Breast epithelium (tissue), 4 donors: ENCODE measurements around the gene POPDC2. TPM values are rescaled to one million over a fixed set of nuclear protein-coding genes. Genes with fewer than 3 reads are reported as not detected.
A peak's percentile ranks its signal among the peaks of the same experiment; 100 is the strongest.

Experiments
- DNase-seq, 2 donors: peaks; one replicate each; pipeline ENCODE4 v3.0.0-alpha.2; 2019; ENCODE audit warnings: low spot score in 2 of 2
- H3K27ac ChIP-seq, 2 donors: fragments of 200-600 bp; sonication (generic) in 1 of 2; one replicate each; pipeline ENCODE4 v1.5.1; 2016 to 2019; ENCODE audit warnings: mild to moderate bottlenecking in 1 of 2
- H3K27me3 ChIP-seq, 2 donors: fragments of 200-600 bp; sonication (generic) in 1 of 2; one replicate each; pipeline versions ENCODE4 v1.5.1 to v1.6.0; 2017 to 2019; ENCODE audit warnings: control low read depth in 1 of 2, mild to moderate bottlenecking in 1 of 2
- H3K36me3 ChIP-seq: fragments of 200-600 bp; one replicate; pipeline ENCODE4 v1.5.1; 2019
- H3K4me1 ChIP-seq, 2 donors: fragments of 200-600 bp; sonication (generic); one replicate each; pipeline ENCODE4 v1.5.1; 2016 to 2019; ENCODE audit warnings: control low read depth in 1 of 2
- H3K4me3 ChIP-seq, 3 donors: fragments of 200-600 bp; sonication (generic); 1 replicate in 2 of 3; 2 replicates in 1 of 3; pipeline ENCODE4 v1.5.1; 2016 to 2019; ENCODE audit warnings: mild to moderate bottlenecking in 3 of 3, moderate library complexity in 2 of 3
- H3K9me3 ChIP-seq, 2 donors: fragments of 200-600 bp; sonication (generic) in 1 of 2; one replicate each; pipeline ENCODE4 v1.5.1; 2016 to 2019; ENCODE audit warnings: control low read depth in 1 of 2
- POLR2A ChIP-seq: fragments of 450-650 bp; IDR thresholded peaks from one replicate; pipeline ENCODE4 v1.6.1; 2016; ENCODE audit warnings: antibody characterized with exemption, mild to moderate bottlenecking, moderate library complexity
- POLR2AphosphoS5 ChIP-seq, 3 donors: sonication (generic); formaldehyde crosslinking; IDR thresholded peaks; one replicate each; pipeline ENCODE4 v1.6.1; 2017; ENCODE audit warnings: antibody characterized with exemption in 3 of 3
- intact Hi-C: fragments of 100-400 bp; cut with DNase I; formaldehyde crosslinking; loops from one replicate; pipeline ENCODE4 v1.15.1; 2023; ENCODE audit warnings: low total_unique reads
- total RNA-seq, 3 donors: library from RNA; depleted of rRNA; stranded (reverse); fragments of >200 nt; gene quantifications; one replicate each; pipeline ENCODE4 v1.1.0, GENCODE V29; 2016
- TF ChIP-seq, protein P1 (sequence below), 3 donors: fragments of 450-650 bp; IDR thresholded peaks; one replicate each; pipeline ENCODE4 v1.5.1; 2016 to 2017; ENCODE audit warnings: antibody characterized with exemption in 3 of 3, mild to moderate bottlenecking in 3 of 3, moderate library complexity in 3 of 3

The POPDC2 gene
- total RNA-seq, 3 donors from 2014 or later = 1.1 to 7.9 (median 6.9) TPM

DNA sequence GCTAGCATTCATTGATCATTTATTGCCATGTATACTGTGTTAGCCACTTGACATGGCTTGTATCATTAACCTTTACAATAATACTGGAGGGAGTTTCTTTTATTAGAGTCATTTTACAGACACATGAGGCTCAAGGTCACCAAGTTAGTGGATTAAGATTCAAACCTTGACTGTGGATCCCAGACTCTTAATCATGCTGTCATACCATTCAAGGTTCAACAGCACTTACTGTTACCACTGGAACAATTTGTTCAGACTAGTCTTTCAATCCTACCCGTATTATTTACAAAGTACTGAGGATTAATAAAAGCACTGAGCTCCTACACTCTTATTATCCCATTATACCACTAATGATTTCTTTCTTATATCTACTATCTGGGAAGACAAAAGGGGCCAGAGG lies 15.6 kb upstream of the POPDC2 start:
- no peaks in the 10 kb centered on the region for H3K27me3 ChIP-seq
- peak overlapping the region; percentile 61 to 83 (median 83) for H3K4me3 ChIP-seq
- DNase-seq = no peak
- no peaks in the 10 kb centered on the region for H3K36me3 ChIP-seq
- TF ChIP-seq, protein P1, sequence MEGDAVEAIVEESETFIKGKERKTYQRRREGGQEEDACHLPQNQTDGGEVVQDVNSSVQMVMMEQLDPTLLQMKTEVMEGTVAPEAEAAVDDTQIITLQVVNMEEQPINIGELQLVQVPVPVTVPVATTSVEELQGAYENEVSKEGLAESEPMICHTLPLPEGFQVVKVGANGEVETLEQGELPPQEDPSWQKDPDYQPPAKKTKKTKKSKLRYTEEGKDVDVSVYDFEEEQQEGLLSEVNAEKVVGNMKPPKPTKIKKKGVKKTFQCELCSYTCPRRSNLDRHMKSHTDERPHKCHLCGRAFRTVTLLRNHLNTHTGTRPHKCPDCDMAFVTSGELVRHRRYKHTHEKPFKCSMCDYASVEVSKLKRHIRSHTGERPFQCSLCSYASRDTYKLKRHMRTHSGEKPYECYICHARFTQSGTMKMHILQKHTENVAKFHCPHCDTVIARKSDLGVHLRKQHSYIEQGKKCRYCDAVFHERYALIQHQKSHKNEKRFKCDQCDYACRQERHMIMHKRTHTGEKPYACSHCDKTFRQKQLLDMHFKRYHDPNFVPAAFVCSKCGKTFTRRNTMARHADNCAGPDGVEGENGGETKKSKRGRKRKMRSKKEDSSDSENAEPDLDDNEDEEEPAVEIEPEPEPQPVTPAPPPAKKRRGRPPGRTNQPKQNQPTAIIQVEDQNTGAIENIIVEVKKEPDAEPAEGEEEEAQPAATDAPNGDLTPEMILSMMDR (IDR thresholded peaks at IDR 0.05) = no peak
- TF ChIP-seq POLR2A = no peak
- intact Hi-C loops = no loop called here
- peaks cover 0 to 10% of the 10 kb centered on the region in 2 donors for H3K4me1 ChIP-seq
- no peaks in the 10 kb centered on the region for H3K9me3 ChIP-seq
- peak overlapping the region; percentile 90 to 95 for H3K27ac ChIP-seq

DNA sequence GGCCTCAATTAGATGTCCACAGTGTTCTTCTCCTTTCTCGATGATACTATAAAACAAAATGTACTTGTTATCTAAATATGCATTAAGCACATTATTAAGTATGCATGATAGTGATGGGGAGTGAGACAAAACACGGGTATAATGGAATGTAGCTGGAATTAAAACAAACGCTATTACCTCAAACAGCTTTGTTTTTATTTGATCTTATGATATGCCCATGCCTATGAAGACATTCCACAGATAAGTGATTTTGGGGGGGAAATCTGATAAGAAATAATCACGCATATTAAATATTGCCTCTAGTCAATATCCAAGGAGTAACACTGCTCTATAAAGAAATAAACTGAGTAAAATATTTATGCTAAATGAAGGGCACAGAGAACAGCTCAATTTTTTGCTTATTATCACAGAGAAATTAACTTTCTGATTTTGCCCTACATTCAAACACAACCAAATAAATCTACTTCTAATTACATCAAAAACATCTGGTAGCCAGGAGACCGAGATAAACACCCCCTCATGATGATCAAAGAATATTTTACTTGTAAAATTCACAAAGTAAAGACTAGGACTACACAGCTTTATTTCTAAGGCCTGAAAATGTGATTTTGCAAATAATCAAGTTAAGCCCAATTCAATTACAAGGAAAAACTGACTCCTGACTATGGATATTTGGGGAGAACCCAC lies 14.9 kb upstream of the POPDC2 start:
- no peak for DNase-seq
- Histone ChIP-seq H3K9me3 (no peaks in the 10 kb centered on the region), H3K27ac (peak overlapping the region in 1 of 2 donors; percentile 95), H3K4me1 (peaks cover 0 to 10% of the 10 kb centered on the region in 2 donors), H3K36me3 (no peaks in the 10 kb centered on the region), H3K27me3 (no peaks in the 10 kb centered on the region), H3K4me3 (peak overlapping the region in 1 of 3 donors; percentile 83)
- TF ChIP-seq, protein P1 (IDR thresholded peaks at IDR 0.05) = no peak
- no peak for TF ChIP-seq POLR2AphosphoS5 (IDR thresholded peaks at IDR 0.05)
- TF ChIP-seq POLR2A = no peak
- intact Hi-C loops = no loop called here

DNA sequence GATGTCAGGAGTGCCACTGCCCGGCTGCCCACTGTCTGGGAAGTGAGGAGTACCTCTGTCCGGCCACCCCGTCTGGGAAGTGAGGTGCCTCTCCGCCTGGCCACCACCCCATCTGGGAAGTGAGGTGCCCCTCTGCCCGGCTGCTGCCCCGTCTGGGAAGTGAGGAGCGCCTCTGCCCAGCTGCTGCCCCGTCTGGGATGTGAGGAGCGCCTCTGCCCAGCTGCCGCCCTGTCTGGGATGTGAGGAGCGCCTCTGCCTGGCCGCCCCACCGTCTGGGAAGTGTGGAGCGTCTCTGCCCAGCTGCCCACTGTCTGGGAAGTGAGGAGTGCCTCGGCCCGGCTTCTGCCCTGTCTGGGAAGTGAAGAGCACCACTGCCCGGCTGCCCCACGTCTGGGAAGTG lies 13.5 kb upstream of the POPDC2 start:
- intact Hi-C loops = no loop called here
- H3K36me3 ChIP-seq = no peaks in the 10 kb centered on the region
- TF ChIP-seq, protein P1 (IDR thresholded peaks at IDR 0.05) = no peak
- TF ChIP-seq POLR2AphosphoS5 (IDR thresholded peaks at IDR 0.05) (no peak), POLR2A (no peak)
- no peak for DNase-seq
- H3K4me3 ChIP-seq = no peak overlapping the region
- H3K4me1 ChIP-seq = peaks cover 0 to 10% of the 10 kb centered on the region in 2 donors
- no peak overlapping the region for H3K27ac ChIP-seq
- H3K9me3 ChIP-seq = no peaks in the 10 kb centered on the region
- no peaks in the 10 kb centered on the region for H3K27me3 ChIP-seq

DNA sequence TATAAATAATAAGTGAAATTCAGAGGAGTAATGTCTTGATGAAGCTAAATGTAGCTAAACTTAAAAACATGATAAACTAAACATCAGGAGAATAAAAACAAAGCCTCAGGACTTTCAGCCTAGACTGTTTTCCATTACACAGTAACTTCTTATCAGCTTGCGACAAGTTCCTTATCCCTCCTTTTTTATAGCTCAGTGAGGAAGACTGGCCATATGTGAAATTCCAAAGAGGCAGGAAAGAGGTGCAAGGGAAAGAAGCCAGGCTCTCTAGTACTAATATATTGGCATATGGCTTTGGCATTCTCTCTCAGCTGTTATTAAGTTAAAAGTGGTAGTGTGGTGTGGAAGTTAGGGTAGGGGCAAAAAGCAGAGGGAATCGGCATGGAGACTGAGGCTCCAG lies 12.4 kb upstream of the POPDC2 start:
- H3K4me3 ChIP-seq = no peak overlapping the region
- H3K27me3 ChIP-seq = no peaks in the 10 kb centered on the region
- DNase-seq = no peak
- no peak overlapping the region for H3K27ac ChIP-seq
- no peaks in the 10 kb centered on the region for H3K36me3 ChIP-seq
- H3K4me1 ChIP-seq = peaks cover 0 to 10% of the 10 kb centered on the region in 2 donors
- H3K9me3 ChIP-seq = no peaks in the 10 kb centered on the region
- TF ChIP-seq POLR2A (no peak), POLR2AphosphoS5 (IDR thresholded peaks at IDR 0.05) (no peak)
- TF ChIP-seq, protein P1 (IDR thresholded peaks at IDR 0.05) = no peak
- intact Hi-C loops = no loop called here

DNA sequence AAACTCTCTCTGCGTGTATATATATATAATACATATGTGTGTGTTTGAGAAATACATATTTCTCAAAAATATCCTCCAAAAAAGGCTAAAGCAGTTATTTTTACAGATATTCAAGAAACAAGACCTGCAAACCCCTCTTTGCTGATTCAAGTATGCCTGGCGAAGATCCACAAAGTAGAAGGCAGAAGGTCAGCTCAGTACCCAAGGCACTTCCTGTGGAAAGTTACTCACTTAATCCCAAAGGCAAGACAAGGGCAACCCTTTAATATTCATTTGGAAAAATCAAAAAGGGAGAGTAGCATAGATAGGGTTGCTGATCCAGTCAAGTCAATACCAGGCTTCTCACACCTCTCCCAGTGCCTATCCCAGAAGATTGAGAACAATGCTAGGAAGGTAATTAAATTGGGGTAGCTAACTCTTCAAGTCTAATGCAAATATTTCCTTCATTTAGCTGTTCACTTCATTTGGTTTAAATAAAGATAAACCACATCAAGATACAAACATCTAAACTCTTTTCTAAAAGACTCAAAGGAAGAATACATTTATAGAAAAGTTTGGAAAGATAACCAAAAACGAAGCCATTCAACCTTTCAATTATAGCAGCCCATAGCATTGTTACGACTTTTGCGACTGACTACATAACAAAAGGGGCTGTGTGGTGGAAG lies 9.6 kb upstream of the POPDC2 start:
- TF ChIP-seq, protein P1 (IDR thresholded peaks at IDR 0.05) = no peak
- no peak for TF ChIP-seq POLR2A
- intact Hi-C loops = no loop called here
- Histone ChIP-seq H3K4me1 (no peaks in the 10 kb centered on the region), H3K4me3 (no peak overlapping the region), H3K27ac (peak overlapping the region in 1 of 2 donors; percentile 3), H3K9me3 (no peaks in the 10 kb centered on the region), H3K27me3 (no peaks in the 10 kb centered on the region), H3K36me3 (no peaks in the 10 kb centered on the region)
- DNase-seq = no peak
